PC-3 (cell line): Measurements from ENCODE around the gene C4orf50. TPM values are rescaled to one million over a fixed set of nuclear protein-coding genes. Genes with fewer than 3 reads are reported as not detected.

Source experiments
- ATAC-seq: fragments of 200-7000 bp; cut with Tn5 transposase; 2 replicates; pipeline ENCODE4 v1.9.1; 2020; ENCODE audit warnings: mild to moderate bottlenecking, moderate library complexity
- BruUV-seq: library from RNA; stranded (reverse); fragments of 400-500 nt; replicated peaks from 2 replicates; lab custom pipeline; 2021; lab: Mats Ljungman, UMichigan
- CTCF ChIA-PET: fragments of 300-600 bp; sonication (Branson Sonifier 250); formaldehyde crosslinking; loops from one replicate; lab custom pipeline; 2022; ENCODE audit warnings: antibody characterized with exemption; lab: Charles Lee
- POLR2A ChIA-PET: fragments of 300-600 bp; sonication (Branson Sonifier 250); formaldehyde crosslinking; loops from one replicate; lab custom pipeline; 2022; ENCODE audit warnings: antibody characterized with exemption; ENCODE audit not compliant: unreplicated experiment; lab: Charles Lee
- DNase-seq: peaks from one replicate; pipeline ENCODE4 v3.0.0-alpha.2; 2015
- H2AFZ ChIP-seq: fragments of 300-600 bp; sonication (generic); 2 replicates; pipeline ENCODE4 v1.6.0; 2016; ENCODE audit warnings: antibody characterized with exemption, low read length
- H3F3A ChIP-seq: fragments of 300-600 bp; sonication (generic); one replicate; pipeline ENCODE4 v1.6.0; 2017; ENCODE audit warnings: antibody characterized with exemption, low read length, control low read depth, mild to moderate bottlenecking; ENCODE audit not compliant: unreplicated experiment
- H3K27ac ChIP-seq: fragments of 300-600 bp; sonication (generic); 2 replicates; pipeline ENCODE4 v1.5.1; 2016; ENCODE audit warnings: mild to moderate bottlenecking, low read length
- H3K27me3 ChIP-seq: fragments of 300-600 bp; sonication (generic); 2 replicates; pipeline ENCODE4 v1.6.1; 2016; ENCODE audit warnings: low read length, mixed read lengths
- H3K36me3 ChIP-seq: fragments of 300-600 bp; sonication (generic); 2 replicates; pipeline ENCODE4 v1.6.1; 2016; ENCODE audit warnings: low read depth, mixed run types, low read length, mixed read lengths
- H3K4me1 ChIP-seq: fragments of 300-600 bp; sonication (generic); 2 replicates; pipeline ENCODE4 v1.5.1; 2016; ENCODE audit warnings: low read length; ENCODE audit not compliant: insufficient read depth
- H3K4me2 ChIP-seq: fragments of 300-600 bp; sonication (generic); 2 replicates; pipeline ENCODE4 v1.6.0; 2016; ENCODE audit warnings: low read length
- H3K4me3 ChIP-seq: fragments of 300-600 bp; sonication (generic); 2 replicates; pipeline ENCODE4 v1.5.1; 2016; ENCODE audit warnings: mild to moderate bottlenecking, low read length, mixed read lengths
- H3K79me2 ChIP-seq: fragments of 300-600 bp; sonication (generic); 2 replicates; pipeline ENCODE4 v1.6.1; 2017; ENCODE audit warnings: low read length, mixed read lengths
- H3K9ac ChIP-seq: fragments of 300-600 bp; sonication (generic); 2 replicates; pipeline ENCODE4 v1.6.0; 2016; ENCODE audit warnings: mild to moderate bottlenecking, low read length
- H3K9me2 ChIP-seq: fragments of 300-600 bp; sonication (generic); replicated peaks from 2 replicates; pipeline ENCODE4 v1.6.1; 2016; ENCODE audit warnings: mixed run types, low read length, mixed read lengths
- H3K9me3 ChIP-seq: fragments of 300-600 bp; sonication (generic); 2 replicates; pipeline ENCODE4 v1.6.1; 2016; ENCODE audit warnings: low read length, mixed read lengths
- H4K20me1 ChIP-seq: fragments of 300-600 bp; sonication (generic); 2 replicates; pipeline ENCODE4 v1.6.1; 2016; ENCODE audit warnings: low read length, mixed read lengths
- EZH2 ChIP-seq: fragments of 300-600 bp; sonication (generic); IDR thresholded peaks from one replicate; pipeline ENCODE4 v1.6.1; 2017; ENCODE audit warnings: antibody characterized with exemption, mild to moderate bottlenecking, low read length; ENCODE audit not compliant: unreplicated experiment
- EZH2phosphoT487 ChIP-seq: fragments of 300-600 bp; sonication (generic); IDR thresholded peaks from 2 replicates; pipeline ENCODE4 v1.6.1; 2018; ENCODE audit warnings: mild to moderate bottlenecking, antibody characterized with exemption, low read length, borderline replicate concordance
- intact Hi-C: fragments of 100-400 bp; cut with micrococcal nuclease; formaldehyde crosslinking; loops from 2 replicates; pipeline ENCODE4 v1.9.0; 2023
- total RNA-seq: library from RNA; depleted of rRNA; stranded (reverse); fragments of >200 nt; gene quantifications from 2 replicates; pipeline ENCODE4 v1.2.3, GENCODE V29; 2014
- TF ChIP-seq, protein P1 (sequence below): fragments of 300-600 bp; sonication (generic); conservative IDR thresholded peaks from 2 replicates; pipeline ENCODE4 v1.5.1; 2017; ENCODE audit warnings: antibody characterized with exemption, low read depth, mild to moderate bottlenecking, low read length

Gene C4orf50
- total RNA-seq, 1 experiment from 2014 or later = not detected

DNA sequence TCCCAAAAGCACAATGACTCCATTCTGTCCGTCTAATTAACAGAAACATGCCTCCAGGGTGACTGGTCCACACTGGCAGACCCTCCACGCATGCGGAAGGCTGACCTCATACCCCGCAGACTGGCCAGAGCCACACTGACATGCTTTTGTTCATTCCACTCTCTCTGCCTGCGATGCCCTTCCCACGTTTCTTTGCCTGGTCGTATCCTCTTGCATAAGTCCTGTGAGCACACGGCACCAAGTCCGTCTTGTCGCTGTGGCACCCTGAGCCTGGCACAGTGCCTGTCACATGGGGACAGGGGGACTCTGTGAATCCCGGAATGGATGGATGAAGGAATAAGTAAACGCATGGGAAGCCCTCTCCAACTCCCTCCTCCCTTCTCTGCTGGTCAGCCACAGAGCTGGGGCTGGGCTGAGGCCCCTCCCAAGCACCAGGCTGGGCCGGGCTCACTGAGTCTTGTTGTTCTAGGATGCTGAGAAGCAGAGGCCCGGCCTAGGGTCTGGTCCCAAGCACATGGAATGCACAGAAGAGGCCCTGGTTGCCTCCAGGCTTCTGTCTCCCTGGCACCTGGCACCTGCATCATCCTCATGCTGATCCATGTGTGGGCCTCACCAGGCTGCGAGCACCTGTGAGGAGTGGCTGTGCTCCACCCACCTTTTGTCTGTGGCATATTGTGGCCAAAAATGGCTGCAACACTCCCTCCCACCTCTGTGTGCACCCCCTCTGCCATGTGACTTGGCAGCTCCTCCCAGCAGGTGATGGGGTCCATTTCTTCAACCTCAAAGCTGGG is 38.9 kb upstream of the C4orf50 start:
- no peak for DNase-seq
- H3K27ac ChIP-seq = no peak overlapping the region
- no peaks in the 10 kb centered on the region for H3K27me3 ChIP-seq
- CTCF ChIA-PET = no interaction called here
- H3K9ac ChIP-seq = no peak overlapping the region
- no peak overlapping the region for H3K4me3 ChIP-seq
- POLR2A ChIA-PET = no interaction called here
- BruUV-seq = no TSS peak
- intact Hi-C loops = no loop called here
- no peaks in the 10 kb centered on the region for H3K9me3 ChIP-seq
- no peaks in the 10 kb centered on the region for H3F3A ChIP-seq
- H3K36me3 ChIP-seq = no peaks in the 10 kb centered on the region
- TF ChIP-seq EZH2phosphoT487 = no peak
- TF ChIP-seq, protein P1, sequence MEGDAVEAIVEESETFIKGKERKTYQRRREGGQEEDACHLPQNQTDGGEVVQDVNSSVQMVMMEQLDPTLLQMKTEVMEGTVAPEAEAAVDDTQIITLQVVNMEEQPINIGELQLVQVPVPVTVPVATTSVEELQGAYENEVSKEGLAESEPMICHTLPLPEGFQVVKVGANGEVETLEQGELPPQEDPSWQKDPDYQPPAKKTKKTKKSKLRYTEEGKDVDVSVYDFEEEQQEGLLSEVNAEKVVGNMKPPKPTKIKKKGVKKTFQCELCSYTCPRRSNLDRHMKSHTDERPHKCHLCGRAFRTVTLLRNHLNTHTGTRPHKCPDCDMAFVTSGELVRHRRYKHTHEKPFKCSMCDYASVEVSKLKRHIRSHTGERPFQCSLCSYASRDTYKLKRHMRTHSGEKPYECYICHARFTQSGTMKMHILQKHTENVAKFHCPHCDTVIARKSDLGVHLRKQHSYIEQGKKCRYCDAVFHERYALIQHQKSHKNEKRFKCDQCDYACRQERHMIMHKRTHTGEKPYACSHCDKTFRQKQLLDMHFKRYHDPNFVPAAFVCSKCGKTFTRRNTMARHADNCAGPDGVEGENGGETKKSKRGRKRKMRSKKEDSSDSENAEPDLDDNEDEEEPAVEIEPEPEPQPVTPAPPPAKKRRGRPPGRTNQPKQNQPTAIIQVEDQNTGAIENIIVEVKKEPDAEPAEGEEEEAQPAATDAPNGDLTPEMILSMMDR = no peak
- TF ChIP-seq EZH2 = no peak
- H2AFZ ChIP-seq = no peak overlapping the region
- H3K9me2 ChIP-seq = no peaks in the 10 kb centered on the region
- no peaks in the 10 kb centered on the region for H4K20me1 ChIP-seq
- ATAC-seq = no peak
- no peaks in the 10 kb centered on the region for H3K79me2 ChIP-seq
- no peak overlapping the region for H3K4me2 ChIP-seq
- H3K4me1 ChIP-seq = no peaks in the 10 kb centered on the region

DNA sequence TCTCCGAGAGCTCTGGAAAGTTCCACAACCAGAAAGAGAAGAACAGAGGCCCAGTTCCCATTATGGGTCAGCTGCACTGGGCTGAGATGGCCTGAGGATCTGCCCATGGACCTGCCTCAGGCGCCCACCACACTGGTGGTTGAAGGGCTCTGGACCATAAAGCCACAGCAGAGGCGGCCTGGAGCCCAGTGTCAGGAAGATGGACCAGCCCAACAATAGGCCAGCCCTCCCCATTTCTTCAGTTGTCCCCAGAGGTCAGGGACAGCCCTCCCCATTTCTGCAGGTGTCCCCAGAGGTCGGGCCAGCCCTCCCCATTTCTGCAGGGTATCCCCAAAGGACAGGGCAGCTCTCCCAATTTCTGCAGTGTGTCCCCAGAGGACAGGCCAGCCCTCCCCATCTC is 37.2 kb upstream of the C4orf50 start:
- no peak for TF ChIP-seq EZH2phosphoT487
- no peak for TF ChIP-seq EZH2
- TF ChIP-seq, protein P1 = no peak
- H3K27ac ChIP-seq = no peak overlapping the region
- no peaks in the 10 kb centered on the region for H3K9me3 ChIP-seq
- no peaks in the 10 kb centered on the region for H3K79me2 ChIP-seq
- BruUV-seq = no TSS peak
- no peaks in the 10 kb centered on the region for H3K9me2 ChIP-seq
- H3K4me3 ChIP-seq = no peak overlapping the region
- H3K4me2 ChIP-seq = no peak overlapping the region
- ATAC-seq (no peak), DNase-seq (no peak)
- H3K27me3 ChIP-seq = peaks cover 7% of the 10 kb centered on the region; the same call in 1 of the 2 replicates
- CTCF ChIA-PET = no interaction called here
- H3F3A ChIP-seq = no peaks in the 10 kb centered on the region
- no peaks in the 10 kb centered on the region for H3K36me3 ChIP-seq
- H4K20me1 ChIP-seq = no peaks in the 10 kb centered on the region
- H3K4me1 ChIP-seq = no peaks in the 10 kb centered on the region
- H2AFZ ChIP-seq = no peak overlapping the region
- intact Hi-C loops = no loop called here
- POLR2A ChIA-PET = no interaction called here
- no peak overlapping the region for H3K9ac ChIP-seq

DNA sequence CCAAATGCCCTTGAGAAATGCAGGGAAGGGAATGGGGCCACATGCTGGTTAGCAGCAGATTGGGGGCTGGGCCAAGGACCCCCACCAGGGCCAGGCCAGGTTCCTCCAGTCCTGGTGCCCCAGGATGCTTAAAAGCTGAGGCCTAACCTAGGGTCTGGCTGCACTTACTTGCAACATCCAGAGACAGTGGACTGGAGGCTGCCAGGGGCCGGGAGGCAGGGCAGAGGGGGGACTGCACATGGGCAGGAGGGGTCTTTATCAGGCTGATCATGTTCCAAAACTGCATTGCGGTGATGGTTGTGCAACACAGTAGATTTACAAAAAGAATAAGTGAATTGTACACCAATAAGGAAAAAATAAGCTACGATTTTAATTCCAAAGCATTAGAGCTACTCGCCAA is 36.8 kb upstream of the C4orf50 start:
- ATAC-seq (no peak), DNase-seq (no peak)
- no peaks in the 10 kb centered on the region for H3K9me2 ChIP-seq
- BruUV-seq = no TSS peak
- H3K4me2 ChIP-seq = no peak overlapping the region
- H3K9ac ChIP-seq = no peak overlapping the region
- H3K79me2 ChIP-seq = no peaks in the 10 kb centered on the region
- H3K9me3 ChIP-seq = no peaks in the 10 kb centered on the region
- CTCF ChIA-PET = no interaction called here
- no peaks in the 10 kb centered on the region for H4K20me1 ChIP-seq
- no peaks in the 10 kb centered on the region for H3F3A ChIP-seq
- no peaks in the 10 kb centered on the region for H3K36me3 ChIP-seq
- intact Hi-C loops = no loop called here
- no peaks in the 10 kb centered on the region for H3K4me1 ChIP-seq
- H2AFZ ChIP-seq = no peak overlapping the region
- no peak overlapping the region for H3K27ac ChIP-seq
- peaks cover 7% of the 10 kb centered on the region; the same call in 1 of the 2 replicates for H3K27me3 ChIP-seq
- POLR2A ChIA-PET = no interaction called here
- H3K4me3 ChIP-seq = no peak overlapping the region
- TF ChIP-seq, protein P1 = no peak
- TF ChIP-seq EZH2 = no peak
- no peak for TF ChIP-seq EZH2phosphoT487
